Endothelial cell of hepatic sinusoid (primary cell): ENCODE data around the gene MED19.

Source experiments
- in situ Hi-C: cut with HindIII; loops from 2 replicates; pipeline ENCODE4 v1.10.0; 2017; ENCODE audit warnings: low sequenced_read_pairs

Gene MED19

GRCh38 chr11:57657194-57658022 lies 54.6 kb downstream of the MED19 start, which contains the start of gene CLP1:
TSS of gene CLP1 (plus strand) at chr11:57657762. CDS start at chr11:57659477, 1,715 bp downstream.
- in situ Hi-C loops: no loop called here

- in situ Hi-C loops: no loop called here
Measured at GRCh38 chr11:57656885-57657193, 55.2 kb downstream of the MED19 start.
